HG02759 (cell line): ENCODE measurements around the gene DACT3.

Experiments
- ATAC-seq: cut with Tn5 transposase; IDR thresholded peaks from one replicate; pipeline ENCODE4 v1.9.1; 2021; ENCODE audit warnings: mild to moderate bottlenecking, moderate library complexity; ENCODE audit not compliant: unreplicated experiment

The DACT3 gene

DNA sequence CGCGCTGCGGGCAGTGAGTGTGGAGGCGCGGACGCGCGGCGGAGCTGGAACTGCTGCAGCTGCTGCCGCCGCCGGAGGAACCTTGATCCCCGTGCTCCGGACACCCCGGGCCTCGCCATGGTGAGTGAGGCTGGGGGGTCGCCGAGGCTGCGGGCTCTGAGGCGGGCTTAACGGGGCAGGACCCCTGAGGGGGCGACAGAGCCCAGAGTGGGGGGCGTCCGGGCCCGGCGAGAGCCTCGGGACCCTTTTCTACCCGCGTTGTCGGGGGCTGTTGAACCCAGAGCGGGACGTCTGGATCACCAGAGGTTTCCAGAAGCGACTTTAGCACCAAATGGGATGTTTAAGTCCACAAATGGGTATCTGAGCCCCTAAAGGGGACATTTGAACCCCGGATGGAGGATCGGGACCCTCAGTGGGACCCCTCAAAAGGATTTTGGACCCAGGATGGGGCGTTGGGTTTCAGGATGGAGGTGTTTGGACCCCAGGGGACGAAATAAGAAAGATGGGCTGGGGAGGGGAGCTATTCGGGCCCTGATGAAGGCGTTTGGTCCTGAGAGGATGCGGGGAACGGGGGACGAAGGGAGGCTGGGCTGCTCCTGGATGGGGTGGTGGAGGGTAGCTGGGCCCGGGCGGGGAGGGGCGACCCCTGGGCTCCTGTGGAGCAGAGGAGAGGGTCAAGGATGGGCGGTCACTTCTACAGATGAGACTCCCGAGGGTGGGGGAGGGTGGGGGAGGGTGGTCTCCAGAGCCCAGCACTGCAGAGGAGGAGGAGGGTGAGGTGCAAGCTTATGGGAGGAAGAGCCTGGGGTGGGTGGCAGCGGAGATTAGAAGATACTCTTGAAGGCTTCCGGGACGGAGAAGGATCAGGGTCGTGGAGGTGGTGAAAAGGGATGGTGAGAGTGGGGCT, 59.4 kb downstream of the DACT3 start, which contains the start of gene CALM3:
CALM3 (plus strand) TSS at position 13 of the 907 bp plus-strand sequence; CDS start at position 118, 105 bp downstream.
- ATAC-seq, result no peak

- ATAC-seq, result peak; percentile 79
Measured at GRCh38 chr19:46600384-46601317, 60.3 kb downstream of the DACT3 start.

- ATAC-seq, result no peak
Measured at GRCh38 chr19:46599716-46600373, 61.1 kb downstream of the DACT3 start.

- no peak for ATAC-seq
Measured at GRCh38 chr19:46598372-46598917, 62.5 kb downstream of the DACT3 start.
